Neural progenitor cell (in vitro differentiated cells): Measurements from ENCODE around the gene NAA15. TPM values are rescaled to one million over a fixed set of nuclear protein-coding genes. Genes with fewer than 3 reads are reported as not detected.

ENCODE experiments used
- DNase-seq: peaks from one replicate; pipeline ENCODE4 v3.0.0-alpha.2; 2016; ENCODE audit warnings: low spot score
- H2AFZ ChIP-seq: fragments of 200-600 bp; sonication (generic); replicated peaks from 2 replicates; pipeline ENCODE4 v1.6.1; 2016; ENCODE audit warnings: antibody characterized with exemption
- H3F3A ChIP-seq: fragments of 200-600 bp; sonication (generic); 2 replicates; pipeline ENCODE4 v1.6.1; 2016; ENCODE audit warnings: antibody characterized with exemption, low read depth
- H3K27ac ChIP-seq: fragments of 200-600 bp; sonication (generic); 2 replicates; pipeline ENCODE4 v1.5.1; 2016; ENCODE audit warnings: mild to moderate bottlenecking
- H3K27me3 ChIP-seq: fragments of 200-600 bp; sonication (generic); 2 replicates; pipeline ENCODE4 v1.6.1; 2016; ENCODE audit warnings: mild to moderate bottlenecking, moderate library complexity
- H3K36me3 ChIP-seq: fragments of 200-600 bp; sonication (generic); 2 replicates; pipeline ENCODE4 v1.5.1; 2016
- H3K4me1 ChIP-seq: fragments of 200-600 bp; sonication (generic); 2 replicates; pipeline ENCODE4 v1.6.1; 2016; ENCODE audit warnings: mixed run types
- H3K4me2 ChIP-seq: fragments of 200-600 bp; sonication (generic); 2 replicates; pipeline ENCODE4 v1.6.1; 2016
- H3K4me3 ChIP-seq: fragments of 200-600 bp; sonication (generic); 2 replicates; pipeline ENCODE4 v1.5.1; 2016
- H3K79me2 ChIP-seq: fragments of 200-600 bp; sonication (generic); 2 replicates; pipeline ENCODE4 v1.6.1; 2016; ENCODE audit warnings: low read depth
- H3K9ac ChIP-seq: fragments of 200-600 bp; sonication (generic); 2 replicates; pipeline ENCODE4 v1.6.1; 2016
- H3K9me3 ChIP-seq: fragments of 200-600 bp; sonication (generic); 2 replicates; pipeline ENCODE4 v1.5.1; 2016; ENCODE audit warnings: low read depth
- H4K20me1 ChIP-seq: fragments of 200-600 bp; sonication (generic); 2 replicates; pipeline ENCODE4 v1.6.1; 2016; ENCODE audit warnings: low read depth
- H3K27ac Mint-ChIP-seq: 3 replicates; pipeline ENCODE4 v1.8.0; 2021; ENCODE audit warnings: mixed read lengths
- H3K27me3 Mint-ChIP-seq: 2 replicates; pipeline ENCODE4 v1.8.0; 2022; ENCODE audit warnings: low read depth, mild to moderate bottlenecking, inconsistent platforms, moderate library complexity, mixed read lengths; ENCODE audit not compliant: insufficient read depth
- H3K36me3 Mint-ChIP-seq: 3 replicates; pipeline ENCODE4 v1.8.0; 2021; ENCODE audit warnings: mixed read lengths
- H3K4me1 Mint-ChIP-seq: 3 replicates; pipeline ENCODE4 v1.8.0; 2021; ENCODE audit warnings: mixed read lengths
- H3K4me3 Mint-ChIP-seq: 3 replicates; pipeline ENCODE4 v1.8.0; 2021; ENCODE audit warnings: mild to moderate bottlenecking, moderate library complexity, mixed read lengths
- H3K9me3 Mint-ChIP-seq: 3 replicates; pipeline ENCODE4 v1.8.0; 2020; ENCODE audit warnings: mixed read lengths
- EZH2 ChIP-seq: fragments of 200-600 bp; sonication (generic); IDR thresholded peaks from 2 replicates; pipeline ENCODE4 v1.6.1; 2017; ENCODE audit warnings: antibody characterized with exemption, mild to moderate bottlenecking, moderate library complexity
- EZH2phosphoT487 ChIP-seq: fragments of 200-600 bp; sonication (generic); IDR thresholded peaks from 2 replicates; pipeline ENCODE4 v1.6.1; 2017; ENCODE audit warnings: antibody characterized with exemption
- total RNA-seq: library from RNA; depleted of rRNA; stranded (reverse); fragments of >200 nt; gene quantifications from 2 replicates; pipeline ENCODE4 v1.2.3, GENCODE V29; 2015; ENCODE audit warnings: low replicate concordance
- TF ChIP-seq, protein P1 (sequence below): fragments of 200-600 bp; sonication (generic); IDR thresholded peaks from 2 replicates; pipeline ENCODE4 v1.5.1; 2017; ENCODE audit warnings: antibody characterized with exemption, mild to moderate bottlenecking

The NAA15 gene
- total RNA-seq, 1 donor from 2014 or later: 69.0 TPM

DNA sequence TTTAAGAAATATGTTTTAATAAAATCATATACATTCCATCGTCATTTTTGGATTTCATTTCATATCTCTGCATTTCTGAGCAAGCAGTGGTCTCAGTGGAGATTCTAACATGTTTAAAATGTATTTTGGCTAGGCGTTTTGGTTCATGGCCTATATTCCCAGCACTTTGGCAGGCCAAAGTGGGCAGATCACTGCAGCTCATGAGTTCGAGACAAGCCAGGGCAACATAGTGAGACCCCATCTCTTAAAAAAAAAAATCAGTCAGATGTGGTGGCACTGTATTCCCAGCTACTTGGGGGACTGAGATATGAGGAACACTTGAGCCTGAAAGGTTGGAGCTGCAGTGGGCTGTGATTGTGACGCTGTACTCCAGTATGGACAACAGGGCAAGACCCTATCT is 85.1 kb downstream of the NAA15 start:
- no peak for DNase-seq
- Mint-ChIP-seq H3K4me1 (no peaks in the 10 kb centered on the region), H3K36me3 (peaks cover 22% of the 10 kb centered on the region), H3K27me3 (no peaks in the 10 kb centered on the region), H3K9me3 (no peaks in the 10 kb centered on the region), H3K27ac (no peak overlapping the region), H3K4me3 (no peak overlapping the region)
- H3K27me3 ChIP-seq: no peaks in the 10 kb centered on the region
- H4K20me1 ChIP-seq: no peaks in the 10 kb centered on the region
- no peak overlapping the region for H3K4me2 ChIP-seq
- H3K4me3 ChIP-seq: no peak overlapping the region
- H2AFZ ChIP-seq: no peak overlapping the region
- H3K79me2 ChIP-seq: no peaks in the 10 kb centered on the region
- H3K9ac ChIP-seq: no peak overlapping the region
- no peaks in the 10 kb centered on the region for H3K4me1 ChIP-seq
- peaks cover 5% of the 10 kb centered on the region for H3F3A ChIP-seq
- H3K9me3 ChIP-seq: no peaks in the 10 kb centered on the region
- H3K36me3 ChIP-seq: peaks cover 39% of the 10 kb centered on the region
- no peak for TF ChIP-seq EZH2
- TF ChIP-seq, protein P1, sequence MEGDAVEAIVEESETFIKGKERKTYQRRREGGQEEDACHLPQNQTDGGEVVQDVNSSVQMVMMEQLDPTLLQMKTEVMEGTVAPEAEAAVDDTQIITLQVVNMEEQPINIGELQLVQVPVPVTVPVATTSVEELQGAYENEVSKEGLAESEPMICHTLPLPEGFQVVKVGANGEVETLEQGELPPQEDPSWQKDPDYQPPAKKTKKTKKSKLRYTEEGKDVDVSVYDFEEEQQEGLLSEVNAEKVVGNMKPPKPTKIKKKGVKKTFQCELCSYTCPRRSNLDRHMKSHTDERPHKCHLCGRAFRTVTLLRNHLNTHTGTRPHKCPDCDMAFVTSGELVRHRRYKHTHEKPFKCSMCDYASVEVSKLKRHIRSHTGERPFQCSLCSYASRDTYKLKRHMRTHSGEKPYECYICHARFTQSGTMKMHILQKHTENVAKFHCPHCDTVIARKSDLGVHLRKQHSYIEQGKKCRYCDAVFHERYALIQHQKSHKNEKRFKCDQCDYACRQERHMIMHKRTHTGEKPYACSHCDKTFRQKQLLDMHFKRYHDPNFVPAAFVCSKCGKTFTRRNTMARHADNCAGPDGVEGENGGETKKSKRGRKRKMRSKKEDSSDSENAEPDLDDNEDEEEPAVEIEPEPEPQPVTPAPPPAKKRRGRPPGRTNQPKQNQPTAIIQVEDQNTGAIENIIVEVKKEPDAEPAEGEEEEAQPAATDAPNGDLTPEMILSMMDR: no peak
- TF ChIP-seq EZH2phosphoT487: no peak
- H3K27ac ChIP-seq: no peak overlapping the region

DNA sequence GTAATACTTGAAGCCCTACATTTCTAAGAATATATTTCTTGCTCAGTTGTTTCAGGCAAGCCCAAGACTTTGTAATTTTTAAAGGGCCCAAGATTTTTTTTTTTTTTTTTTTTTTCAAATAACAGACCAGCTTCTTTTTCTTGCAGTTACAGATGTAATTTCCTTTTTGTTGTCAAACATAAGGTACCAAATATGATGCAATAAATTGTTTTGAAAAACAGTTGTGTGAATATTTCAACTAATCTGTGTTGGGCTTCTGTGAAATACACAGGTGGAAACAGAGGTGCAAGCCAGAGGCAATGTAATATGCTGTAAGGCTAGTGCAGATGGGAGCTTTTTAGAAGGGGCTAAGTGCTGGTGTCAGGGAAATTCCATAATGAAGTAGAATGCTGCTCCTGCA is 87.8 kb downstream of the NAA15 start:
- Histone ChIP-seq H3F3A (peaks cover 5% of the 10 kb centered on the region), H3K4me1 (no peaks in the 10 kb centered on the region), H3K4me2 (no peak overlapping the region), H4K20me1 (no peaks in the 10 kb centered on the region), H3K36me3 (peaks cover 33% of the 10 kb centered on the region), H3K79me2 (no peaks in the 10 kb centered on the region), H2AFZ (no peak overlapping the region), H3K27me3 (no peaks in the 10 kb centered on the region), H3K9me3 (no peaks in the 10 kb centered on the region), H3K9ac (no peak overlapping the region), H3K27ac (no peak overlapping the region), H3K4me3 (no peak overlapping the region)
- Mint-ChIP-seq H3K27me3 (no peaks in the 10 kb centered on the region), H3K4me3 (no peak overlapping the region), H3K27ac (no peak overlapping the region), H3K9me3 (no peaks in the 10 kb centered on the region), H3K36me3 (peaks cover 26% of the 10 kb centered on the region), H3K4me1 (no peaks in the 10 kb centered on the region)
- DNase-seq: no peak
- no peak for TF ChIP-seq EZH2
- TF ChIP-seq, protein P1: no peak
- no peak for TF ChIP-seq EZH2phosphoT487

DNA sequence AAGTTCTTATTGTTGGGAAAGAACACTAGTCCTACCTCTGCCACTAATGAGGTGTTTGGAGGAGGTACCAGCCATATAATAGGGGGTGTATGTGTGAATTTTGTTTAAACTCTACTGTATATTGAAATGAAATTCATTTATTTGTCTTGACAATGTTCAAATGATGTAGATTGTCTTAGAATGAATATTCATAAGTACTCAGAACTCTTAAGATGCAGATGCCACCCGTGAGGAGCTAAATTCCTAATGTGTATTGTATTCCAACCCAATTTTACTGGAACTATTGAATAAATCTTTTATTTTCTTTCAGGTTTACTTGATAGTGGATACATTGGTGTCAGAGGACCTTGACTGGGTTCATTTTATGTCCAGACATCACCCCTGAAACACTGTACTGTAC is 88.7 kb downstream of the NAA15 start:
- no peaks in the 10 kb centered on the region for H3K9me3 Mint-ChIP-seq
- H3K36me3 Mint-ChIP-seq: peaks cover 26% of the 10 kb centered on the region
- no peak for TF ChIP-seq EZH2
- TF ChIP-seq, protein P1: no peak
- no peak for TF ChIP-seq EZH2phosphoT487
- H3K9me3 ChIP-seq: no peaks in the 10 kb centered on the region
- no peaks in the 10 kb centered on the region for H3K4me1 Mint-ChIP-seq
- H3K4me1 ChIP-seq: no peaks in the 10 kb centered on the region
- no peak for DNase-seq
- no peak overlapping the region for H2AFZ ChIP-seq
- no peaks in the 10 kb centered on the region for H4K20me1 ChIP-seq
- no peak overlapping the region for H3K4me3 ChIP-seq
- peaks cover 5% of the 10 kb centered on the region for H3F3A ChIP-seq
- H3K36me3 ChIP-seq: peaks cover 33% of the 10 kb centered on the region
- H3K9ac ChIP-seq: no peak overlapping the region
- H3K27me3 Mint-ChIP-seq: no peaks in the 10 kb centered on the region
- H3K79me2 ChIP-seq: no peaks in the 10 kb centered on the region
- H3K27ac ChIP-seq: no peak overlapping the region
- H3K4me3 Mint-ChIP-seq: no peak overlapping the region
- no peaks in the 10 kb centered on the region for H3K27me3 ChIP-seq
- H3K4me2 ChIP-seq: no peak overlapping the region
- no peak overlapping the region for H3K27ac Mint-ChIP-seq
